HG02571 (cell line): Measurements from ENCODE around the gene ACOXL.

ENCODE experiments used
- ATAC-seq: cut with Tn5 transposase; IDR thresholded peaks from one replicate; pipeline ENCODE4 v1.9.1; 2021; ENCODE audit warnings: mild to moderate bottlenecking, moderate library complexity; ENCODE audit not compliant: unreplicated experiment

ACOXL gene

GRCh38 chr2:110904779-110905148 is 172.4 kb downstream of the ACOXL start:
- no peak for ATAC-seq

DNA sequence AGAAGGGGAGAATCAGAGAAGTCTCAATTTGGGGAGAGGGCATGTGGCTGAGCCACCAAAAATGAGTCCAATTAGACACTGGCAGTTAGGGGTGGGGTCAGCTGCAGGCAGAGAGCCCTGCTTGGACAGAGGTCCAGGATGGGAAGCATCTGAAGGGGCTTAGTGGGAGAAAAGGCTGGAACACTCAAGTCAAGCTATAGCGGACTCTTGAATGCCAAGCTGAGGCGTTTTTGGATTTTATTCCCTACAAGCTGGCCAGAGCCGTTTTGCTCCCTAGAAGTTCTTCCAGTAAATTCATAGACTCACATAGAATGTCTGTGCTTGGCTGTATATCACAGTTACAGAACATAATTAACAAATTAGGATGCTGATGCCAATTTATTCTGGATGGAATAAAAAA is 172.8 kb downstream of the ACOXL start:
- no peak for ATAC-seq

DNA sequence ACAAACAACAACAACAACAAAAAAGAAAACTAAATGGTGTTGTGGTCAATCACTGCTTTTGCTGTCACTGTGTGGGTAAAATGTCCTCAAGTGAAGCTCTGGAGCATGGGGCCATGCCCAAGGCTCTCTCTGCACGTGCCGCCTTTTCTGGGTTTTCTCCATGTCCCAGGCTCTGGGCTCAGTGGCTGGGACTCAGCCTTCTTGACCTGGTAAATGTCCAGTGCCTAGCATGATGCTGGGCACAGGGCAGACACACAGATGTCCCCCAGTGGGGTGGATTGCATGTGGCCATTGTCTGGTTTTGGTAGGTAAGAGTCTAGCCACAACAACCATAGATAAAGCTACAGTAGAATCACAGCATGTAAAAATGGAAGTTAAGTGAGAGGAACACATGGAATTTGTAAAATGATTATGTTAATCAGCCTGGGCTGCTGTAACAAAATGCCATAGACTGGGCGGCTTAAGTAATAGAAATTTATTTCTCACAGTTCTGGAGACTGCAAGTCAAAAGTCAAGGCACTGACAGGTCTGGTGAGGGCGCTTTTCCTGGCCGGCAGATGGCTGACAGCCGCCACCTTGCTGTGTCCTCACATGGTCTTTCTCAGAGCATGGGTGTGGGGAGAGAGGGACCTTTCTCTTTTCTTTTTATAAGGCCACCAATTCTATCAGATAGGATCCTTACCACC is 174.4 kb downstream of the ACOXL start:
- no peak for ATAC-seq

DNA sequence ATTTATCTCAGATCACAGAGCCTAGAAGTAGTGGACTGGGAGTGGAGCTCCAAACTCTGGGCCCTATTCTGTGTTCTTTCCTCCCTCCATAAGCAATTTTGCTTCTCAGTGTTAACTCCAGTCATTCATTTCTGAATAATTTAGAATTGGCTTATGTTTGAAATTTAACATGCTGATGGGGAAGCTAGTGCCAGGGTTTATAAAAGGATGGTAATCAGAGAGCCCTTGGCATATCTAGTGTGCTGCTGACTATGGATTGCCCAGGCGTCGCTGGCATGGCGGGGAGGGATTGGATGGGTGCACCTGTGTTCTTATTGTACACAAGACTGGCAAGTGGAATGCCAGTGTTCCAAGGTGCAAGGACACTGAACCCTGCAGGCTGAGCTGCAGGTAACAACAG is 177.1 kb downstream of the ACOXL start:
- ATAC-seq = no peak

DNA sequence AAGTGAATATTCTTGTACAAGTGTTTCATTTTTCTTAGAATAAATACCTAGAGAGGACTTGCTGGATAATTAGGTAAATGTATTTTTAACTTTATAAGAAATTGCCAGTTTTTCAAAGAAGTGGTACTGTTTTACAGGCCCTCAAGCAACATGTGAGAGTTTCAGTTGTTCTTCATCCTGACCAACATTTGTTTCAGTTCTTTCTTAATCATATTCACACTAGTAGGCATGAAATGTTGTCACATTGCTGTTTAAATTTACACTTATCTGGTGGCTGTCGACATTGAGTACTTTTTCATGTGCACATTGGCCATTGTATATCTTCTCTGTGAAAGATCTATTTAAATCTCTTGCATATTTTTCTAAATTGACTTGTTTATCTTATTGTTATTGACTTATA is 178.1 kb downstream of the ACOXL start:
- ATAC-seq = no peak

DNA sequence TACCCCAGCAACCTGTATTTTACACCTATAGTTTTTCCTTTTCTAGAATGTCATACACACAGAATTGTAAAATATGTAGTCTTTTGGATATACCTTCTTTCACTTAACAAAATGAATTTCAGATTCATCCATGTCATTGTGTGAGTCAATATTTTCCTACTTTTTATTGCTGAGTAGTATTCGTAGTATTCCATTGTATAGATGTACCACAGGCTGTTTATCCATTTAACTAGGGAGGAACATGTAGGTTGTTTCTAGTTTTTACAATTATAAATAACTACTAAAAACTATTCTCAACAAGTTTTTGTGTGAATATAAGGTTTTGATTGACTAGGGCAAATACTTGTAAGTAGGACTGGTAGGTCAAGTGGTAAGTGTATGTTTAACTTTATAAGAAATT is 187.4 kb downstream of the ACOXL start:
- no peak for ATAC-seq

DNA sequence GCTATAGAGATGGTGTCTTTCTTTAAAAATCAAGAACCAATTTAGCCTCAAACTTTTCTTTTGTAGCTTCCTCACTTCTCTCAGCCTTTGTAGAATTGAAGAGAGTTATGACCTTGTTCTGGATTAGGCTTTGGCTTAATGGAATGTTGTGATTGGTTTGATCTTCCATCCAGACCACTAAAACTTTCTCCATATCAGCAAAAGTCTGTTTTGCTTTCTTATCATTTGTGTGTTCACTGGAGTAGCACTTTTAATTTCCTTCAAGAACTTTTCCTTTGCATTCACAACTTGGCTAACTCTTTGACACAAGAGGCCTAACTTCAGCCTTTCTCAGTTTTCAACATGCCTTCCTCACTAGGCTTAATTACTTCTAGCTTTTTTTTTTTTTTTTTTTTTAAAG is 193.1 kb downstream of the ACOXL start:
- ATAC-seq = no peak

GRCh38 chr2:110927526-110927925 is 195.2 kb downstream of the ACOXL start:
- ATAC-seq = no peak

GRCh38 chr2:110929528-110929927 is 197.2 kb downstream of the ACOXL start:
- ATAC-seq = no peak

DNA sequence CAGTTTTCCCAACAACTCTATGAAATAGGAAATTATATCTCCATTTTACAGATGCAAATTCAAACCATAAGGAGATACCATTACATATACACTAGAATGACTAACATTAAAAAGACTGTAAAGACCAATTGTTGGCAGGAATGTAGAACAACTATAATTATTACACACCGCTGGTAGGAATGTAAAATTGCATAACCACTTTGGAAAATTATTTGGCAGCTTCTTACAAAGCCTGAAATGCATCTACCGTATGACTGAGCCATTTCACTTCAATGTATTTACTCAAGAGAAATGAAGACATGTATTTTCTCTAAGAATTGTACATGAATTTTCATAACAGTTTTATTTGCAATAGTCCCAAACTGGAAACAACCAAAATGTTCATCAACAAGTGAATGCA is 199.3 kb downstream of the ACOXL start:
- ATAC-seq = no peak

- no peak for ATAC-seq
Measured at GRCh38 chr2:110933420-110933819, 201.0 kb downstream of the ACOXL start.

GRCh38 chr2:110934948-110935347 is 202.6 kb downstream of the ACOXL start:
- ATAC-seq = no peak

DNA sequence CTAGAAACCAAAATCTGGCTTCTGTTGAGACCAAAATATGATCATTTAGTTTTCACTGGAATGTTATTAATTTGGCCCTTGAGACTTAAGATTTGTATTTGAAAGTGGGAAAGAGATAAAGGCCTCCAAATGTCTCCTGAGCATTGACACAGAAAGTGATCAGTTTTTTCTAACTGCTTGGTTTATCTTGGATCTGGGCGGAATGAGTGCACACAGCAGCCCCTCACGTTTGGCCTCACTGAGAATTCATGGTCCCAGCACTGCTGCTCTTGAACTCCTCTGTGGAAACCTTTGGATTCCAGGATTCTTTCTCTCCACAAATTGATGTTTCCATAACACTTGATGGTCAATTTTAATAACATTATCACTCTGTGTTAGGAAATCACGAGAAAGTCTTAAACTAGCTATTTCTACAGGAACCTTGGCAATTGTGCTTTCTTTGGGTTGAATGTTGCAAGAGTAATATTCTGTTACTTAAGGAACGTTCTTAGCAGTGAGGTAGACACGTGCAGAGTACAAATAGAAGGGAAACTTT is 208.1 kb downstream of the ACOXL start:
- no peak for ATAC-seq

DNA sequence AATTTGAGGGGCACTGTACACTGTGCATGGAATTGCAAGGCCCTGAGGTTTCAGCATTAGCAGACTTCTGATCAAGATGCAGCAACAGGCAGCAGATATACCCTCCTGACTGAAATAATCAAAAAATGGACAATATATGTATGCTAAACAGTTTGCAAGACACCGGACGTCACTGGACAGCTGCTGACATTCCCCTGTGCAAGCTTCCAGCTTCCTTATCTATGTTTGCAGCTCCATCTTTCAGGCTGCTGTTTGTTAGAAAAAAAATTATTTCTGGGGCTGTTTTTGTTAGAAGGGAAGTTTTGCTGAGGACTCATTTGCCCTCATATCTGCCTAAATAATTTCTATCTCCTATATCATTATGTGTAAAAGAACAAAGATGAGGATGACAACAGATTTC is 208.9 kb downstream of the ACOXL start:
- no peak for ATAC-seq

GRCh38 chr2:110943070-110943634 is 210.8 kb downstream of the ACOXL start:
- no peak for ATAC-seq

- no peak for ATAC-seq
Measured at GRCh38 chr2:110946902-110947301, 214.5 kb downstream of the ACOXL start.

DNA sequence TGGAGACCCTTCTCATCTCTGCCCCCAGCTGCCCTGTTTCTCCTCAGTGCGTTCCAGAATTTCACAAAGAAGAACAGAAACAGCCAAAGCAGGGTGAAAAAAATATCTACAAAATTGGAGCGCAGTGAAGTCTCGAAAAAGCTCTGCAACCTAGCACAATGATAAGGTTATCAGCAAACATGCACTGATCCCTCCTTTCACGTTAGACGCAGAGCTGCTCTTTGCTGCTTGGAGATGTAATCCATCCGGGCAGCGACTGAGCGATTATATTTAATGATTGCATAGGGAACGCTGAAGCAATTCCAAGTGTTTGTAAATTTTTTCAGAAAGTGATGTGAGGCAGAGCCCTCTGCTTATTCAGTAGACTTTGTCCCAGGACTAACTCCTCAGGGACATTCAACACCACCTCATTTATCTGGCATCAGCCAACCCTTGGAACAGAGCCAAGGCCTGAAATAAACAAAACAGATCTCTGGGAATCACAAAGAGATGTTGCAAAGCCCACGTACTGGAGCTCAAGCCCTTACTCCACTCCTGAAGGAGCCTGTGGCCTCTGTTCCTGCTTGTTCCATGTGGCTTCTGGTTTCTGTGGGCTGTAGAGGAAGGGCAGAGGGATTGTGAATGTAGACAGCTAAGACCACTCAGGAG is 215.8 kb downstream of the ACOXL start:
- no peak for ATAC-seq

DNA sequence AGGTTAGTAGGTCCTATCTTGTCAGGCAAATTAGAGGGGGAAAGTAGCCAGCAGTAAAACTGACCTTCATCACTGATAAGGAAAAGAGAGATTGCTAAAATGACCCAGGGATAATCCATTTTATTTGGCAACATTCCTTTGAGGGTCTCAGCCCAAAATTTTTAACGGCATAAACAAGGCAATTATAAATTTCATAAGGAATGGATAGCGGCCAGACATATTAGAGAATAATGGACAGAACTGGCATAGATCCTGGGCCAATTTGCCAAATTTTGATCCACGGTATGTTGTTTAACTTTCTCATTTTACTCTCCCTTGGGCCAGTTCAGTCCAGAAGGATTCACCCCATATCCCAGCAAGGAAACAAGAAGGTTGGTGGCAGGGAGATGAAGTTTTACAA is 217.9 kb downstream of the ACOXL start:
- ATAC-seq = no peak

DNA sequence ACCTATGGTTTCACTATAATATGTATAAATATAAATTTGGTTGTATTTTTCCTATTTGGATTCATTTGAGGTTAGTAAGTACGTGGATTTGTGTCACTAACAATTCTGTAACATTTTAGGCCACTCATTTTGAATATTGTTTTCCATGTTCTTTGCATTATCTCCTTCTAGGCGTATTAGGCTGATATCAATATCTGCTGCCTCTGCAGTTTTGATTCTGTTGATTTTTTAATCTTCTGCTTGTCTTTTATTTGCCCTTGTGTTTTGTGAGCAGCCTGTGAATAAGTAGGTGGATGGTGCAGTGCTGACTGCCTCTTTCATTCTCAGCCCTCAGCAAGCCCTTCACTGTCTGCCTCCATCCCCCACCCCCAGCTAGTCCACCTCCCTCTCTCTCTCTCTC is 222.7 kb downstream of the ACOXL start:
- no peak for ATAC-seq

DNA sequence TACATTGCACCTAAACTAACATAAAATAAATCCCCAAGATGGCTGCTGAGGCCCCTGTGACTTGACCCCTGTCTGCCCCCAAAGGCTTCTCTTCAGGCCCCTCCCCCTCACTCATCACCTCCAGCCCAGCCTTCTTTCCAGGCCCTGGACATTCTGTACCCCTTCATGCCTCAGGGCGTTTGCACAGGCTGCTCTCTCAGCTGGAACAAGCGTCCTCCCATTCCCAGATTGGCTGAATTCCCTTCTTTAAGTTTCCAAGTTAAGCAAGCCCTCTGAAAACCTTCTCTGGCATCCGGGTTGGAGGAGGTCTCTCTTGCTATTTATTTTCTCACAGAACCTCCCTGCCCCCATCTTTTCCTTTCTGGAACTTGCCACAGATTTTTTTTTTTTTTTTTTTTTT is 223.2 kb downstream of the ACOXL start:
- ATAC-seq = no peak

DNA sequence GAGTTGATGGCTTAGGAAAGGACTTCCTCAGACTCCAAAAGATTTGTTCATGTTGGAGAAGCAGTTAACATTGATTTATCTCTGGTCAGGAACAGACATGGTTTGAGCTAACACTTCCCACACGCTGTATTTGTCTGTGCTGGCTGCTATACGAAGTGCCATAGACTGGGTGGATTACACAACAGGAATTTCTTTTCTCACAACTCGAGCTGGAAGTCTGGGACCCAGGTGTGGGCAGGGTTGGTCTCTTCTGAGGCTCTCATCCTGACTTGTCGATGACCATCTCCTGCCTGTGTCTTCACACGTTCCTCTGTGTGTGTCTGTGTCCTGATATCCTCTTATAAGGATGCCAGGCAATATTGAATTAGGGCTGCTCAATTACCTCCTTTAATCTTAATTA is 224.9 kb downstream of the ACOXL start:
- ATAC-seq = no peak

GRCh38 chr2:110958346-110959119 is 226.2 kb downstream of the ACOXL start:
- ATAC-seq = no peak
